HepG2 (cell line): ENCODE measurements around the gene COMP. TPM values are rescaled to one million over a fixed set of nuclear protein-coding genes. Genes with fewer than 3 reads are reported as not detected.

ENCODE experiments used
- ARNTL ChIP-seq: sonication (generic); formaldehyde crosslinking; IDR thresholded peaks from 2 replicates; pipeline ENCODE4 v1.4.0; 2020; ENCODE audit warnings: mild to moderate bottlenecking, missing genetic modification reagents
- ETV5 ChIP-seq: IDR thresholded peaks from 2 replicates; pipeline ENCODE4 v1.6.1; 2018; ENCODE audit warnings: missing biosample characterization, missing genetic modification reagents, inconsistent platforms, borderline replicate concordance
- GABPA ChIP-seq, 2 experiments: IDR thresholded peaks; 2 replicates each; pipeline ENCODE4 v1.6.1; 2011 to 2016; ENCODE audit warnings: low read depth in 2 of 2, low read length in 1 of 2, missing biosample characterization in 1 of 2, missing genetic modification characterization in 1 of 2
- KDM2A ChIP-seq: sonication (generic); formaldehyde crosslinking; IDR thresholded peaks from 2 replicates; pipeline ENCODE4 v1.4.0; 2020; ENCODE audit warnings: low read depth, missing genetic modification reagents, borderline replicate concordance
- NR2F2 ChIP-seq: IDR thresholded peaks from 2 replicates; pipeline ENCODE4 v1.6.1; 2012; ENCODE audit warnings: low read depth, inconsistent platforms, borderline replicate concordance
- PITX1 ChIP-seq: sonication (generic); formaldehyde crosslinking; IDR thresholded peaks from 2 replicates; pipeline ENCODE4 v1.5.1; 2020; ENCODE audit warnings: mild to moderate bottlenecking, missing genetic modification reagents
- SALL1 ChIP-seq: sonication (generic); formaldehyde crosslinking; IDR thresholded peaks from 2 replicates; pipeline ENCODE4 v1.8.0; 2022; ENCODE audit warnings: mild to moderate bottlenecking, missing genetic modification reagents
- SAP130 ChIP-seq: IDR thresholded peaks from 2 replicates; pipeline ENCODE4 v1.6.1; 2016; ENCODE audit warnings: low read depth
- TCF7L2 ChIP-seq: IDR thresholded peaks from 2 replicates; pipeline ENCODE4 v1.6.1; 2011; ENCODE audit warnings: mild to moderate bottlenecking, low read depth, low read length, moderate library complexity
- ZNF121 ChIP-seq: sonication (generic); formaldehyde crosslinking; IDR thresholded peaks from 2 replicates; pipeline ENCODE4 v1.5.0; 2020; ENCODE audit warnings: mild to moderate bottlenecking, missing genetic modification reagents
- ZNF451 ChIP-seq: sonication (generic); formaldehyde crosslinking; IDR thresholded peaks from 2 replicates; pipeline ENCODE4 v1.5.0; 2020; ENCODE audit warnings: mild to moderate bottlenecking, missing genetic modification reagents
- ZNF570 ChIP-seq: sonication (generic); formaldehyde crosslinking; IDR thresholded peaks from 2 replicates; pipeline ENCODE4 v1.4.0; 2020; ENCODE audit warnings: mild to moderate bottlenecking, missing genetic modification reagents, borderline replicate concordance
- ZNF644 ChIP-seq: IDR thresholded peaks from 2 replicates; pipeline ENCODE4 v1.6.1; 2016; ENCODE audit warnings: low read depth
- ZNF724P ChIP-seq: sonication (generic); formaldehyde crosslinking; IDR thresholded peaks from 2 replicates; pipeline ENCODE4 v1.8.0; 2022; ENCODE audit warnings: missing genetic modification reagents, borderline replicate concordance
- polyA plus RNA-seq, 8 experiments: library from polyadenylated mRNA; depleted of rRNA in 3 of 8; stranded (reverse) in 7 of 8; unstranded in 1 of 8; fragments of >200 nt; fragmentation: Illumina TruSeq in 4 of 8; extraction: Trizol in 4 of 8; gene quantifications; 2 replicates each; pipeline versions ENCODE4 v1.2.1 to v1.2.3, GENCODE V29; 2011 to 2016; ENCODE audit warnings: low read depth in 4 of 8, missing spikeins in 1 of 8, mixed read lengths in 1 of 8; ENCODE audit not compliant: insufficient read depth in 1 of 8
- total RNA-seq, 5 experiments: library from RNA; depleted of rRNA; stranded (reverse); fragments of >200 nt; fragmentation: Illumina TruSeq; extraction: Trizol; gene quantifications; 2 replicates each; pipeline ENCODE4 v1.2.3, GENCODE V29; 2016; ENCODE audit warnings: low read depth in 1 of 5
- TF ChIP-seq, protein P1 (sequence below): IDR thresholded peaks from 2 replicates; pipeline ENCODE4 v1.6.1; 2016
- TF ChIP-seq, protein P2 (sequence below): IDR thresholded peaks from 2 replicates; pipeline ENCODE4 v1.6.1; 2016
- TF ChIP-seq, protein P3 (sequence below), 2 experiments: sonication (generic) in 1 of 2; formaldehyde crosslinking in 1 of 2; IDR thresholded peaks; 2 replicates each; pipeline versions ENCODE4 v1.4.0 to v1.6.1; 2016 to 2020; ENCODE audit warnings: borderline replicate concordance in 1 of 2, low read depth in 1 of 2, mild to moderate bottlenecking in 1 of 2, missing genetic modification reagents in 1 of 2
- TF ChIP-seq, protein P4 (sequence below): IDR thresholded peaks from 2 replicates; pipeline ENCODE4 v1.6.1; 2012; ENCODE audit warnings: inconsistent platforms
- TF ChIP-seq, protein P5 (sequence below): sonication (generic); IDR thresholded peaks from 2 replicates; pipeline ENCODE4 v1.6.1; 2016; ENCODE audit warnings: low read depth, borderline replicate concordance
- TF ChIP-seq, protein P6 (sequence below): sonication (generic); formaldehyde crosslinking; IDR thresholded peaks from 2 replicates; pipeline ENCODE4 v1.4.0; 2020; ENCODE audit warnings: missing genetic modification reagents

Gene COMP
- total and polyA plus RNA-seq, 2 of the 13 experiments (the other 11 are each of a cell fraction or from before 2014, with no cell fraction given), result 0.04 to 0.13 TPM

DNA sequence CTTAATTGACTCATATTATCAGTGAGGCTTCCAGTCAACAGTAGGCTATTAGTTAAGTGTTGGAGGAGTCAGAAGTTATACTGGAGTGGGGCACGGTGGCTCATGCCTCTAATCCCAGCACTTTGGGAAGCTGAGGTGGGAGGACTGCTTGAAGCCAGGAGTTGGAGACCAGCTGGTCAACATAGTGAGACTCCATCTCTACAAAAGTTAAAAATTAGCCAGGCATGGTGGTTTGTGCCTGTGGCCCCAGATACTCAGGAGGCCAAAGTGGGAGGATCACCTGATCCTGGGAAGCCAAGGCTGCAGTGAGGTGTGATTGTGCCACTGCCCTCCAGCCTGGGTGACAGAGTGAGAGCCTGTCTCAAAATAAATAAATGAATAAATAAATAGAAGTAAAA lies 53.2 kb downstream of the COMP start (continued):
- TF ChIP-seq, protein P1, sequence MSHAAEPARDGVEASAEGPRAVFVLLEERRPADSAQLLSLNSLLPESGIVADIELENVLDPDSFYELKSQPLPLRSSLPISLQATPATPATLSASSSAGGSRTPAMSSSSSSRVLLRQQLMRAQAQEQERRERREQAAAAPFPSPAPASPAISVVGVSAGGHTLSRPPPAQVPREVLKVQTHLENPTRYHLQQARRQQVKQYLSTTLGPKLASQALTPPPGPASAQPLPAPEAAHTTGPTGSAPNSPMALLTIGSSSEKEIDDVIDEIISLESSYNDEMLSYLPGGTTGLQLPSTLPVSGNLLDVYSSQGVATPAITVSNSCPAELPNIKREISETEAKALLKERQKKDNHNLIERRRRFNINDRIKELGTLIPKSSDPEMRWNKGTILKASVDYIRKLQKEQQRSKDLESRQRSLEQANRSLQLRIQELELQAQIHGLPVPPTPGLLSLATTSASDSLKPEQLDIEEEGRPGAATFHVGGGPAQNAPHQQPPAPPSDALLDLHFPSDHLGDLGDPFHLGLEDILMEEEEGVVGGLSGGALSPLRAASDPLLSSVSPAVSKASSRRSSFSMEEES (CRISPR knock-in tag), result peak; percentile 88
- no peak for TF ChIP-seq GABPA (IDR thresholded peaks at IDR 0.05; ENCODE audit: low read depth, low read length)
- no peak for TF ChIP-seq GABPA (CRISPR knock-in tag; IDR thresholded peaks at IDR 0.05; ENCODE audit: low read depth)
- no peak for TF ChIP-seq ARNTL (CRISPR knock-in tag)
- TF ChIP-seq TCF7L2, result no peak
- peak; percentile 98 for TF ChIP-seq ZNF121 (CRISPR knock-in tag)
- TF ChIP-seq SALL1 (CRISPR knock-in tag), result peak; percentile 59
- TF ChIP-seq, protein P2, sequence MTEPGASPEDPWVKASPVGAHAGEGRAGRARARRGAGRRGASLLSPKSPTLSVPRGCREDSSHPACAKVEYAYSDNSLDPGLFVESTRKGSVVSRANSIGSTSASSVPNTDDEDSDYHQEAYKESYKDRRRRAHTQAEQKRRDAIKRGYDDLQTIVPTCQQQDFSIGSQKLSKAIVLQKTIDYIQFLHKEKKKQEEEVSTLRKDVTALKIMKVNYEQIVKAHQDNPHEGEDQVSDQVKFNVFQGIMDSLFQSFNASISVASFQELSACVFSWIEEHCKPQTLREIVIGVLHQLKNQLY (CRISPR knock-in tag), result no peak
- TF ChIP-seq, protein P3, sequence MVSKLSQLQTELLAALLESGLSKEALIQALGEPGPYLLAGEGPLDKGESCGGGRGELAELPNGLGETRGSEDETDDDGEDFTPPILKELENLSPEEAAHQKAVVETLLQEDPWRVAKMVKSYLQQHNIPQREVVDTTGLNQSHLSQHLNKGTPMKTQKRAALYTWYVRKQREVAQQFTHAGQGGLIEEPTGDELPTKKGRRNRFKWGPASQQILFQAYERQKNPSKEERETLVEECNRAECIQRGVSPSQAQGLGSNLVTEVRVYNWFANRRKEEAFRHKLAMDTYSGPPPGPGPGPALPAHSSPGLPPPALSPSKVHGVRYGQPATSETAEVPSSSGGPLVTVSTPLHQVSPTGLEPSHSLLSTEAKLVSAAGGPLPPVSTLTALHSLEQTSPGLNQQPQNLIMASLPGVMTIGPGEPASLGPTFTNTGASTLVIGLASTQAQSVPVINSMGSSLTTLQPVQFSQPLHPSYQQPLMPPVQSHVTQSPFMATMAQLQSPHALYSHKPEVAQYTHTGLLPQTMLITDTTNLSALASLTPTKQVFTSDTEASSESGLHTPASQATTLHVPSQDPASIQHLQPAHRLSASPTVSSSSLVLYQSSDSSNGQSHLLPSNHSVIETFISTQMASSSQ (IDR thresholded peaks at IDR 0.05; ENCODE audit: low read depth), result peak; percentile 97
- TF ChIP-seq, protein P3 (CRISPR knock-in tag; IDR thresholded peaks at IDR 0.05; ENCODE audit: borderline replicate concordance), result peak; percentile 97
- 0 out of 2 replicates have a peak, but pooled peaks have one; percentile 17 for TF ChIP-seq KDM2A (CRISPR knock-in tag)
- TF ChIP-seq NR2F2, result no peak
- TF ChIP-seq ZNF644 (CRISPR knock-in tag), result peak; percentile 79
- TF ChIP-seq ZNF451 (CRISPR knock-in tag), result 0 out of 2 replicates have a peak, but pooled peaks have one; percentile 48
- 0 out of 2 replicates have a peak, but pooled peaks have one; percentile 21 for TF ChIP-seq PITX1
- TF ChIP-seq ETV5 (CRISPR knock-in tag), result peak; percentile 27; the same call in 1 of the 2 replicates
- TF ChIP-seq, protein P4, sequence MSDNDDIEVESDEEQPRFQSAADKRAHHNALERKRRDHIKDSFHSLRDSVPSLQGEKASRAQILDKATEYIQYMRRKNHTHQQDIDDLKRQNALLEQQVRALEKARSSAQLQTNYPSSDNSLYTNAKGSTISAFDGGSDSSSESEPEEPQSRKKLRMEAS, result peak; percentile 29; the same call in 1 of the 2 replicates
- TF ChIP-seq, protein P5, sequence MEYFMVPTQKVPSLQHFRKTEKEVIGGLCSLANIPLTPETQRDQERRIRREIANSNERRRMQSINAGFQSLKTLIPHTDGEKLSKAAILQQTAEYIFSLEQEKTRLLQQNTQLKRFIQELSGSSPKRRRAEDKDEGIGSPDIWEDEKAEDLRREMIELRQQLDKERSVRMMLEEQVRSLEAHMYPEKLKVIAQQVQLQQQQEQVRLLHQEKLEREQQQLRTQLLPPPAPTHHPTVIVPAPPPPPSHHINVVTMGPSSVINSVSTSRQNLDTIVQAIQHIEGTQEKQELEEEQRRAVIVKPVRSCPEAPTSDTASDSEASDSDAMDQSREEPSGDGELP, result peak; percentile 94
- TF ChIP-seq ZNF570 (CRISPR knock-in tag), result no peak
- TF ChIP-seq SAP130 (CRISPR knock-in tag), result peak; percentile 76
- TF ChIP-seq, protein P6, sequence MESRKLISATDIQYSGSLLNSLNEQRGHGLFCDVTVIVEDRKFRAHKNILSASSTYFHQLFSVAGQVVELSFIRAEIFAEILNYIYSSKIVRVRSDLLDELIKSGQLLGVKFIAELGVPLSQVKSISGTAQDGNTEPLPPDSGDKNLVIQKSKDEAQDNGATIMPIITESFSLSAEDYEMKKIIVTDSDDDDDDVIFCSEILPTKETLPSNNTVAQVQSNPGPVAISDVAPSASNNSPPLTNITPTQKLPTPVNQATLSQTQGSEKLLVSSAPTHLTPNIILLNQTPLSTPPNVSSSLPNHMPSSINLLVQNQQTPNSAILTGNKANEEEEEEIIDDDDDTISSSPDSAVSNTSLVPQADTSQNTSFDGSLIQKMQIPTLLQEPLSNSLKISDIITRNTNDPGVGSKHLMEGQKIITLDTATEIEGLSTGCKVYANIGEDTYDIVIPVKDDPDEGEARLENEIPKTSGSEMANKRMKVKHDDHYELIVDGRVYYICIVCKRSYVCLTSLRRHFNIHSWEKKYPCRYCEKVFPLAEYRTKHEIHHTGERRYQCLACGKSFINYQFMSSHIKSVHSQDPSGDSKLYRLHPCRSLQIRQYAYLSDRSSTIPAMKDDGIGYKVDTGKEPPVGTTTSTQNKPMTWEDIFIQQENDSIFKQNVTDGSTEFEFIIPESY (CRISPR knock-in tag), result no peak
- no peak for TF ChIP-seq ZNF724P (CRISPR knock-in tag)
